GM12878 (cell line): Measurements from ENCODE around the gene LGALS4.

Experiments
- CHD4 ChIP-seq: fragments of 200-600 bp; sonication (generic); IDR thresholded peaks from 2 replicates; pipeline ENCODE4 v1.6.1; 2016; ENCODE audit warnings: mild to moderate bottlenecking
- CTCF ChIP-seq, 3 experiments: IDR thresholded peaks in 2 of 3; conservative IDR thresholded peaks in 1 of 3; 2 replicates each; pipeline ENCODE4 v1.5.1; 2011; ENCODE audit warnings: low read depth in 3 of 3, low read length in 3 of 3, mild to moderate bottlenecking in 3 of 3, control low read depth in 2 of 3, moderate library complexity in 2 of 3, inconsistent platforms in 1 of 3, mixed read lengths in 1 of 3; ENCODE audit not compliant: control insufficient read depth in 2 of 3, insufficient read depth in 1 of 3; ENCODE audit errors: extremely low read depth in 1 of 3
- FOS ChIP-seq: IDR thresholded peaks from 3 replicates; pipeline ENCODE4 v1.6.1; 2011; ENCODE audit warnings: borderline replicate concordance; ENCODE audit not compliant: insufficient read length; ENCODE audit errors: extremely low read depth
- MAX ChIP-seq: IDR thresholded peaks from 2 replicates; pipeline ENCODE4 v1.6.1; 2012; ENCODE audit warnings: low read depth, low read length, improper control_type of control experiment
- NFXL1 ChIP-seq: fragments of 450-650 bp; IDR thresholded peaks from 2 replicates; pipeline ENCODE4 v1.6.1; 2017; ENCODE audit warnings: antibody characterized with exemption, mild to moderate bottlenecking, borderline replicate concordance
- POLR2A ChIP-seq: IDR thresholded peaks from 2 replicates; pipeline ENCODE4 v1.6.1; 2011; ENCODE audit warnings: low read depth, mild to moderate bottlenecking, low read length
- POLR2AphosphoS2 ChIP-seq: IDR thresholded peaks from 2 replicates; pipeline ENCODE4 v1.6.1; 2011; ENCODE audit warnings: low read depth, mild to moderate bottlenecking, low read length, improper control_type of control experiment, moderate library complexity
- SIX5 ChIP-seq: IDR thresholded peaks from 2 replicates; pipeline ENCODE4 v1.6.1; 2011; ENCODE audit warnings: mild to moderate bottlenecking, low read depth, low read length, moderate library complexity; ENCODE audit not compliant: severe bottlenecking
- SREBF2 ChIP-seq: IDR thresholded peaks from 2 replicates; pipeline ENCODE4 v1.6.1; 2012; ENCODE audit warnings: mild to moderate bottlenecking, low read length
- TAF1 ChIP-seq: IDR thresholded peaks from 2 replicates; pipeline ENCODE4 v1.6.1; 2011; ENCODE audit warnings: mild to moderate bottlenecking, low read depth, low read length, borderline replicate concordance
- TARDBP ChIP-seq: IDR thresholded peaks from 2 replicates; pipeline ENCODE4 v1.6.1; 2016; ENCODE audit warnings: borderline replicate concordance
- YY1 ChIP-seq: IDR thresholded peaks from 2 replicates; pipeline ENCODE4 v1.6.1; 2011; ENCODE audit warnings: low read depth, mild to moderate bottlenecking, low read length
- TF ChIP-seq, protein P1 (sequence below): IDR thresholded peaks from 2 replicates; pipeline ENCODE4 v1.6.1; 2011; ENCODE audit warnings: mild to moderate bottlenecking, low read depth, low read length, moderate library complexity; ENCODE audit not compliant: insufficient replicate concordance

DNA sequence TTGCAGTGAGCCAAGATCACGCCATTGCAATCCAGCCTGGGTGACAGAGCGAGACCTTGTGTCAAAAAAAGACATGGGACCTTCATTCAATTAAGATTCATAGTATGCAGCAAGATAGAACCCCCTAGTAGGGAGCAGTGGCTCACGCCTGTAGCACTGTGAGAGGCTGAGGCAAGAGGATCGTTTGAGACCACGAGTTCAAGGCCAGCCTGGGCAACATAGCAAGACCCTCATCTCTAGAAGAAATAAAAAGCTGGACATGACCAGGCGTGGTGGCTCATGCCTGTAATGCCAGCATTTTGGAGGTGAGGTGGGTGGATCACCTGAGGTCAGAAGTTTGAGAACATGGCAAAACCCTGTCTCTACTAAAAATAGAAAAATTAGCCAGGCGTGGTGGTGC lies 32.3 kb downstream of the LGALS4 start:
- no peak for TF ChIP-seq POLR2AphosphoS2
- TF ChIP-seq MAX, result no peak
- TF ChIP-seq TAF1, result no peak
- TF ChIP-seq CTCF (IDR thresholded peaks at IDR 0.05 in 2 of 3, conservative IDR thresholded peaks at IDR 0.05 in 1 of 3; ENCODE audit: control insufficient read depth in 2 of 3, extremely low read depth in 1 of 3, insufficient read depth in 1 of 3, low read depth in 3 of 3, low read length in 3 of 3), result no peak
- TF ChIP-seq POLR2A, result no peak
- TF ChIP-seq SREBF2, result no peak
- no peak for TF ChIP-seq YY1
- TF ChIP-seq, protein P1, sequence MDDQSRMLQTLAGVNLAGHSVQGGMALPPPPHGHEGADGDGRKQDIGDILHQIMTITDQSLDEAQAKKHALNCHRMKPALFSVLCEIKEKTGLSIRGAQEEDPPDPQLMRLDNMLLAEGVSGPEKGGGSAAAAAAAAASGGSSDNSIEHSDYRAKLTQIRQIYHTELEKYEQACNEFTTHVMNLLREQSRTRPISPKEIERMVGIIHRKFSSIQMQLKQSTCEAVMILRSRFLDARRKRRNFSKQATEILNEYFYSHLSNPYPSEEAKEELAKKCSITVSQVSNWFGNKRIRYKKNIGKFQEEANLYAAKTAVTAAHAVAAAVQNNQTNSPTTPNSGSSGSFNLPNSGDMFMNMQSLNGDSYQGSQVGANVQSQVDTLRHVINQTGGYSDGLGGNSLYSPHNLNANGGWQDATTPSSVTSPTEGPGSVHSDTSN, result no peak
- TF ChIP-seq CHD4, result no peak
- TF ChIP-seq FOS, result no peak
- TF ChIP-seq SIX5, result no peak
- TF ChIP-seq TARDBP, result no peak
- TF ChIP-seq NFXL1, result no peak
